Measurements from ENCODE around the gene SHC1. TPM values are rescaled to one million over a fixed set of nuclear protein-coding genes. Genes with fewer than 3 reads are reported as not detected.

Gene SHC1
- polyA plus RNA-seq, 3 donors = 26.7 to 70.6 (median 31.5) TPM

GRCh38 chr1:155017946-155018316, 47.4 kb upstream of the SHC1 start:
- Histone ChIP-seq H3K4me3 (replicated peaks in 1 of 3; ENCODE audit: low read depth in 2 of 3, low read length in 3 of 3) (peak overlapping the region in 1 of 3 experiments; percentile 68), H3K4me1 (ENCODE audit: control insufficient read depth in 1 of 2, insufficient read depth in 2 of 2, low read length in 2 of 2) (peaks cover 59 to 66% of the 10 kb centered on the region in 2 donors), H3K27ac (ENCODE audit: low read depth in 1 of 2, low read length in 2 of 2) (peak overlapping the region in 1 of 2 donors; percentile 27), H3K27me3 (ENCODE audit: control insufficient read depth in 2 of 2, insufficient read depth in 2 of 2, low read length in 2 of 2) (no peaks in the 10 kb centered on the region), H3K4me2 (replicated peaks; ENCODE audit: extremely low read depth, low read length, poor library complexity, severe bottlenecking) (peak overlapping the region; percentile 78), H3K9ac (ENCODE audit: insufficient read depth, low read length, poor library complexity, severe bottlenecking) (no peak overlapping the region), H4K20me1 (ENCODE audit: insufficient read depth, low read length) (peaks cover 90% of the 10 kb centered on the region), H2AFZ (ENCODE audit: insufficient read depth, low read depth, low read length, poor library complexity, severe bottlenecking) (no peak overlapping the region), H3K36me3 (replicated peaks in 1 of 2; ENCODE audit: control insufficient read depth in 1 of 2, insufficient read depth in 2 of 2, low read length in 2 of 2) (peaks cover 46 to 48% of the 10 kb centered on the region in 2 donors), H3K79me2 (ENCODE audit: insufficient read depth, low read length) (peaks cover 49% of the 10 kb centered on the region), H3K9me3 (replicated peaks in 1 of 2; ENCODE audit: control insufficient read depth in 1 of 2, insufficient read depth in 1 of 2, low read length in 2 of 2) (no peaks in the 10 kb centered on the region)
- peak overlapping the region in 6 of 7 donors; percentile 15 to 87 (median 58) for H3K27ac Mint-ChIP-seq
- H3K27me3 Mint-ChIP-seq (ENCODE audit: low read depth in 3 of 3) = peaks cover 0 to 5% (median 2%) of the 10 kb centered on the region in 3 donors
- H3K9me3 Mint-ChIP-seq = peaks cover 0 to 2% (median 0%) of the 10 kb centered on the region in 7 donors
- peaks cover 41 to 60% of the 10 kb centered on the region in 2 donors for H3K36me3 Mint-ChIP-seq
- H3K4me3 Mint-ChIP-seq = peak overlapping the region; percentile 35 to 61
- no CpG with 5 or more reads among the region's 6 CpGs for WGBS (ENCODE audit: insufficient coverage)
- intact Hi-C loops (cut with micrococcal nuclease) = loop anchor here (2.0 to 5.0 kb wide), 4 partner anchors 15 to 56 kb away; partner anchors contain the start of genes FLAD1 (in 1 of the 2), PYGO2 (in 1 of the 2) and ZBTB7B (in 1 of the 2)
- DNase-seq = no peak
- no peak for TF ChIP-seq CTCF (IDR thresholded peaks at IDR 0.05)
- H3K4me1 Mint-ChIP-seq = peaks cover 67% of the 10 kb centered on the region

DNA sequence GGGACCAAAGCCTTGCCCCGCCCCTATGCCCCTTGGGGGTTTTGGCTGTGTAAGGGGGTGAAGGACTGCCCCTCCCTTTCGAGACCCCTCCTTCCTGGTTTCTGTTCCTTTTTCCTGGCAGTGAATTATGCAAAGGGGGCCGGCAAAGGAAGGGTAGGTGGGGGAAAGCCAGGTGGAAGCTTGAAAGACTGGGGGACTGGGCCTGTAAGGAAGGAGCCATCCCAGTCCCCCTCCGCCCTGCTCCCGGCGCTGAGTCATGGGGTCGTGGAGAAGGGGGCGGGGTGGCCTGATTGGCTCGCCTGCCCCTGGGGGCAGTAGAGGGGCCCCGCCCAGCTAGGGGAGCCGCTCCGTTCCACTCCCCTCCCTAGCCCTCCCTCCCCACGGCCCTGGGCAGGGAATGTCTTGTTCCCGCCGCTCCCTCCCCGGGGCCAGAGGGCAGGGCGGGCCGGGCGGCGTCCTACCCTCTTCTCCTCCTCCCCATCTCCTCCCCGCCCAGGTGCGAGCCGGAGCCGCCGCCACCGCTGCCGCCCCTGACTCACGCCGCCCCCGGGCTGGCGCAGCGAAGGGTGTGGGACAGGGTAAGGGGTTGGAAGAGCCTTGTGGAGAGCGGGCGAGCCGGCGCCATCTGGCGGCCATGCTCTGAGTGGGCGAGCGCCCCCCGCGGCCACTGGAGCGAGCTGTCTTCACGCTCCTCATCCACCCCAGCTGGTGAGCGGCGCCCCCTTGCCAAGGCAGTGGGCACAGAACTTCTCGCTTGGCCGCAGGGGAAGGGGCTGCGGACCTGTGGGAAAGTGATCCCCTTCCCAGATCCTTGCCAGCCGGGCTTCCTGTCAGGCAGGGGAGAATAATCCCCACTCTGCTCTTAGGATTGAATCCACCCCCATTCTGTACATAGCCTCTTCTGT, 46.7 kb upstream of the SHC1 start:
- H3K4me3 Mint-ChIP-seq = peak overlapping the region; percentile 59 to 61
- H2AFZ ChIP-seq (ENCODE audit: insufficient read depth, low read depth, low read length, poor library complexity, severe bottlenecking) = no peak overlapping the region
- H3K27ac ChIP-seq (ENCODE audit: low read depth in 1 of 2, low read length in 2 of 2) = peak overlapping the region; percentile 53 to 56

More for the DNA sequence above, 46.7 kb upstream of the SHC1 start:
- H3K27me3 ChIP-seq (ENCODE audit: control insufficient read depth in 2 of 2, insufficient read depth in 2 of 2, low read length in 2 of 2) = no peaks in the 10 kb centered on the region
- peaks cover 60 to 66% of the 10 kb centered on the region in 2 donors for H3K4me1 ChIP-seq (ENCODE audit: control insufficient read depth in 1 of 2, insufficient read depth in 2 of 2, low read length in 2 of 2)
- H3K9me3 ChIP-seq (replicated peaks in 1 of 2; ENCODE audit: control insufficient read depth in 1 of 2, insufficient read depth in 1 of 2, low read length in 2 of 2) = no peaks in the 10 kb centered on the region
- Mint-ChIP-seq H3K9me3 (peaks cover 0 to 2% (median 0%) of the 10 kb centered on the region in 7 donors), H3K4me1 (peaks cover 68% of the 10 kb centered on the region), H3K27me3 (ENCODE audit: low read depth in 3 of 3) (peaks cover 0 to 5% (median 2%) of the 10 kb centered on the region in 3 donors), H3K27ac (peak overlapping the region; percentile 18 to 87 (median 60)), H3K36me3 (peaks cover 43 to 64% of the 10 kb centered on the region in 2 donors)
- peaks cover 46 to 48% of the 10 kb centered on the region in 2 donors for H3K36me3 ChIP-seq (replicated peaks in 1 of 2; ENCODE audit: control insufficient read depth in 1 of 2, insufficient read depth in 2 of 2, low read length in 2 of 2)
- H3K9ac ChIP-seq (ENCODE audit: insufficient read depth, low read length, poor library complexity, severe bottlenecking) = peak overlapping the region; percentile 43
- H3K4me3 ChIP-seq (replicated peaks in 1 of 3; ENCODE audit: low read depth in 2 of 3, low read length in 3 of 3) = peak overlapping the region; percentile 2 to 68 (median 23)
- intact Hi-C loops (cut with micrococcal nuclease) = loop anchor here (2.0 to 5.0 kb wide), 4 partner anchors 14 to 55 kb away; partner anchors contain the start of genes FLAD1 (in 1 of the 2), PYGO2 (in 1 of the 2) and ZBTB7B (in 1 of the 2)
- peak; percentile 100 for TF ChIP-seq CTCF (IDR thresholded peaks at IDR 0.05)
- H4K20me1 ChIP-seq (ENCODE audit: insufficient read depth, low read length) = peaks cover 94% of the 10 kb centered on the region
- peak overlapping the region; percentile 78 for H3K4me2 ChIP-seq (replicated peaks; ENCODE audit: extremely low read depth, low read length, poor library complexity, severe bottlenecking)
- peaks cover 55% of the 10 kb centered on the region for H3K79me2 ChIP-seq (ENCODE audit: insufficient read depth, low read length)
- peak; percentile 82 to 89 (median 87) for DNase-seq
- WGBS (ENCODE audit: insufficient coverage) = 0% methylated on average over 32 of the region's 49 CpGs

Data from CD14-positive monocyte (primary cell).